OCI-LY7 (cell line): ENCODE measurements around the gene CA5B. TPM values are rescaled to one million over a fixed set of nuclear protein-coding genes. Genes with fewer than 3 reads are reported as not detected.

Experiments
- Bru-seq: library from RNA; stranded (reverse); fragments of 400-500 nt; gene quantifications from one replicate; lab custom pipeline; 2021; lab: Mats Ljungman, UMichigan
- BruChase-seq, 2 experiments: library from RNA; stranded (reverse); fragments of 400-500 nt; gene quantifications; one replicate each; lab custom pipeline; 2021; lab: Mats Ljungman, UMichigan
- BruUV-seq: library from RNA; stranded (reverse); fragments of 400-500 nt; replicated peaks from 2 replicates; lab custom pipeline; 2021; lab: Mats Ljungman, UMichigan
- CTCF ChIA-PET: fragments of 300-600 bp; sonication (Branson Sonifier 250); formaldehyde crosslinking; loops from one replicate; lab custom pipeline; 2022; ENCODE audit warnings: antibody characterized with exemption; ENCODE audit not compliant: unreplicated experiment; lab: Charles Lee
- POLR2A ChIA-PET: fragments of 300-600 bp; sonication (Branson Sonifier 250); formaldehyde crosslinking; loops from one replicate; lab custom pipeline; 2022; ENCODE audit warnings: antibody characterized with exemption; lab: Charles Lee
- DNase-seq: peaks from one replicate; pipeline ENCODE4 v3.0.0-alpha.2; 2015; ENCODE audit warnings: low spot score
- H2AFZ ChIP-seq: fragments of 200-600 bp; sonication (generic), shearing (Covaris generic); 2 replicates; pipeline ENCODE4 v1.6.1; 2014; ENCODE audit warnings: mild to moderate bottlenecking, antibody characterized with exemption, low read length, moderate library complexity
- H3K27ac ChIP-seq: fragments of 200-600 bp; sonication (generic); 2 replicates; pipeline ENCODE4 v1.5.1; 2014; ENCODE audit warnings: mixed run types, low read depth, mild to moderate bottlenecking, moderate library complexity, low read length, inconsistent platforms; ENCODE audit not compliant: poor library complexity, severe bottlenecking
- H3K36me3 ChIP-seq: fragments of 200-600 bp; sonication (generic); 2 replicates; pipeline ENCODE4 v1.6.1; 2014; ENCODE audit warnings: mild to moderate bottlenecking, antibody characterized with exemption, low read length, moderate library complexity, mixed read lengths; ENCODE audit not compliant: insufficient read depth
- H3K4me1 ChIP-seq: fragments of 200-600 bp; sonication (generic); 2 replicates; pipeline ENCODE4 v1.5.1; 2014; ENCODE audit warnings: mild to moderate bottlenecking, low read length; ENCODE audit not compliant: insufficient read depth, poor library complexity, severe bottlenecking
- H3K4me2 ChIP-seq: fragments of 200-600 bp; sonication (generic); 2 replicates; pipeline ENCODE4 v1.6.1; 2014; ENCODE audit warnings: mild to moderate bottlenecking, low read length
- H3K4me3 ChIP-seq: fragments of 200-600 bp; sonication (generic); 2 replicates; pipeline ENCODE4 v1.5.1; 2014; ENCODE audit warnings: mild to moderate bottlenecking, low read depth, low read length; ENCODE audit not compliant: poor library complexity, severe bottlenecking
- H3K79me2 ChIP-seq: fragments of 200-600 bp; sonication (generic); 2 replicates; pipeline ENCODE4 v1.6.1; 2016; ENCODE audit warnings: low read depth, mild to moderate bottlenecking, low read length, moderate library complexity, mixed read lengths; ENCODE audit not compliant: insufficient read depth
- H3K9me2 ChIP-seq: fragments of 200-600 bp; sonication (generic); 2 replicates; pipeline ENCODE4 v1.6.1; 2016; ENCODE audit warnings: mild to moderate bottlenecking, low read length, mixed read lengths; ENCODE audit not compliant: insufficient read depth
- H3K9me3 ChIP-seq: fragments of 200-600 bp; sonication (generic); 2 replicates; pipeline ENCODE4 v1.6.1; 2014; ENCODE audit warnings: mild to moderate bottlenecking, mixed run types, low read length, mixed read lengths
- H4K20me1 ChIP-seq: fragments of 200-600 bp; sonication (generic); 2 replicates; pipeline ENCODE4 v1.6.1; 2014; ENCODE audit warnings: mild to moderate bottlenecking, antibody characterized with exemption, low read length, moderate library complexity, mixed read lengths; ENCODE audit not compliant: insufficient read depth
- CTCF ChIP-seq: fragments of 200-600 bp; sonication (generic); conservative IDR thresholded peaks from 2 replicates; pipeline ENCODE4 v1.5.1; 2014; ENCODE audit warnings: mild to moderate bottlenecking, antibody characterized with exemption, low read length, moderate library complexity, mixed read lengths
- EZH2phosphoT487 ChIP-seq: fragments of 200-600 bp; sonication (generic); IDR thresholded peaks from 2 replicates; pipeline ENCODE4 v1.6.1; 2018; ENCODE audit warnings: low read depth, borderline replicate concordance, mild to moderate bottlenecking, mixed run types, antibody characterized with exemption, low read length, moderate library complexity, mixed read lengths
- intact Hi-C: fragments of 100-400 bp; cut with micrococcal nuclease; formaldehyde crosslinking; loops from one replicate; pipeline ENCODE4 v1.10.0; 2022; ENCODE audit not compliant: unreplicated experiment
- long read RNA-seq: library from polyadenylated mRNA; stranded (forward); transcript quantifications from one replicate; pipeline ENCODE4 v2.0.0, GENCODE V29; 2022
- total RNA-seq, 2 experiments: library from RNA; depleted of rRNA in 1 of 2; stranded (reverse); fragments of >200 nt in 1 of 2; shearing (Covaris generic) in 1 of 2; gene quantifications; 2 replicates each; pipeline ENCODE4 v1.2.3, GENCODE V29; 2014 to 2022

CA5B gene
- total RNA-seq (2014; rRNA removed; shearing (Covaris generic)) (0.85 and 3.1 TPM in 2 replicates), total RNA-seq (2022) (6.0 and 6.2 TPM in 2 replicates), Bru-seq, nascent RNA (percentile 47 among the genes with signal in this experiment), BruChase-seq, experiment 1, labeled RNA remaining after a 6-hour chase (percentile 41 among the genes with signal in this experiment), BruChase-seq, experiment 2, labeled RNA remaining after a 2-hour chase (percentile 46 among the genes with signal in this experiment)
- long read RNA-seq, partial matches to known transcripts: 0 of 6 reads
- long read RNA-seq, other reads (novel, unspliced or antisense): 6 of 6 reads

- ChIA-PET CTCF (interaction anchor here (1.2 kb wide), 1 partner anchor 12 kb away, joined by 4 read pairs; no protein-coding TSS in a partner anchor), POLR2A (interaction anchor here (0.9 to 1.8 kb wide), 4 partner anchors 10 to 61 kb away, joined by 3 to 11 read pairs (median 3); partner anchors contain the start of gene ZRSR2)
- H3K4me2 ChIP-seq: peak within 1 kb of the TSS; percentile 84
- BruUV-seq: no TSS peak
- H3K4me3 ChIP-seq: peak within 1 kb of the TSS; percentile 69
- H2AFZ ChIP-seq: peak within 1 kb of the TSS; percentile 76; the same call in 1 of the 2 replicates
- no peaks in the 10 kb centered on the region for H3K36me3 ChIP-seq
- intact Hi-C loops: no loop called here
- H3K27ac ChIP-seq: no peak within 1 kb of the TSS
- no peaks in the 10 kb centered on the region for H3K79me2 ChIP-seq
- no peaks in the 10 kb centered on the region for H4K20me1 ChIP-seq
- no peaks in the 10 kb centered on the region for H3K9me2 ChIP-seq
- peaks cover 12% of the 10 kb centered on the region for H3K4me1 ChIP-seq
- H3K9me3 ChIP-seq: no peaks in the 10 kb centered on the region
- DNase-seq: peak; percentile 91
- TF ChIP-seq CTCF (no peak), EZH2phosphoT487 (no peak)
Measured at GRCh38 chrX:15737959-15738902, at the start of gene CA5B. Gene CA5B, plus strand, starts transcription at chrX:15738270. Its CDS starts 11,754 bp downstream, at chrX:15750024.

GRCh38 chrX:15694941-15695451 lies 43.1 kb upstream of the CA5B start:
- ChIA-PET CTCF (no interaction called here), POLR2A (no interaction called here)
- intact Hi-C loops: no loop called here
- Histone ChIP-seq H3K27ac (no peak overlapping the region), H4K20me1 (no peaks in the 10 kb centered on the region), H2AFZ (no peak overlapping the region), H3K4me1 (no peaks in the 10 kb centered on the region), H3K4me2 (no peak overlapping the region), H3K9me3 (no peaks in the 10 kb centered on the region), H3K36me3 (peaks cover 65% of the 10 kb centered on the region), H3K4me3 (no peak overlapping the region), H3K9me2 (no peaks in the 10 kb centered on the region), H3K79me2 (no peaks in the 10 kb centered on the region)
- BruUV-seq: no TSS peak
- TF ChIP-seq EZH2phosphoT487 (no peak), CTCF (no peak)
- DNase-seq: no peak
